ENCODE results near the gene PRH2.

- TF ChIP-seq EP300 (IDR thresholded peaks at IDR 0.05; ENCODE audit: borderline replicate concordance), result no peak
- no peak for TF ChIP-seq CEBPB (IDR thresholded peaks at IDR 0.05)
- no peak for TF ChIP-seq YY1 (IDR thresholded peaks at IDR 0.05; ENCODE audit: low read depth)
- TF ChIP-seq TCF12 (IDR thresholded peaks at IDR 0.05; ENCODE audit: low read depth), result no peak
- no peak for TF ChIP-seq FOXM1 (IDR thresholded peaks at IDR 0.05; ENCODE audit: borderline replicate concordance, low read depth)
- no peak for TF ChIP-seq MAX (IDR thresholded peaks at IDR 0.05)
- no peak for TF ChIP-seq TEAD4 (IDR thresholded peaks at IDR 0.05)
Observed at GRCh38 chr12:10959804-10960203, 30.8 kb downstream of the PRH2 start.

All from Ishikawa (cell line).